IMR-90 (cell line): ENCODE results near the gene WNT11.

Experiments used
- BHLHE40 ChIP-seq: fragments of 150-350 bp; IDR thresholded peaks from 2 replicates; pipeline ENCODE4 v1.6.1; 2016; ENCODE audit warnings: mild to moderate bottlenecking, low read depth, low read length
- MAZ ChIP-seq: IDR thresholded peaks from 2 replicates; pipeline ENCODE4 v1.6.1; 2012; ENCODE audit warnings: low read depth, mild to moderate bottlenecking, low read length, improper control_type of control experiment, moderate library complexity, borderline replicate concordance
- MXI1 ChIP-seq: IDR thresholded peaks from 2 replicates; pipeline ENCODE4 v1.6.1; 2012; ENCODE audit warnings: low read depth, mild to moderate bottlenecking, low read length, moderate library complexity, borderline replicate concordance
- POLR2A ChIP-seq: IDR thresholded peaks from 2 replicates; pipeline ENCODE4 v1.6.1; 2012; ENCODE audit warnings: mild to moderate bottlenecking, low read depth, low read length
- RCOR1 ChIP-seq: IDR thresholded peaks from 2 replicates; pipeline ENCODE4 v1.6.1; 2012; ENCODE audit warnings: mild to moderate bottlenecking, low read length, improper control_type of control experiment; ENCODE audit not compliant: insufficient replicate concordance
- RFX5 ChIP-seq: IDR thresholded peaks from 2 replicates; pipeline ENCODE4 v1.8.0; 2012; ENCODE audit warnings: low read depth, mild to moderate bottlenecking, low read length, moderate library complexity
- SMC3 ChIP-seq: fragments of 150-350 bp; IDR thresholded peaks from 2 replicates; pipeline ENCODE4 v1.6.1; 2016; ENCODE audit warnings: low read depth, mild to moderate bottlenecking, antibody characterized with exemption, low read length, moderate library complexity
- USF2 ChIP-seq: fragments of 150-350 bp; IDR thresholded peaks from 2 replicates; pipeline ENCODE4 v1.6.1; 2017; ENCODE audit warnings: mild to moderate bottlenecking, antibody characterized with exemption, low read length, low read depth
- TF ChIP-seq, protein P1 (sequence below): conservative IDR thresholded peaks from 2 replicates; pipeline ENCODE4 v1.5.1; 2012; ENCODE audit warnings: mild to moderate bottlenecking, low read depth, low read length, improper control_type of control experiment
- TF ChIP-seq, protein P2 (sequence below): fragments of 150-350 bp; IDR thresholded peaks from 2 replicates; pipeline ENCODE4 v1.6.1; 2016; ENCODE audit warnings: low read depth, mild to moderate bottlenecking, low read length, moderate library complexity, borderline replicate concordance

- TF ChIP-seq, protein P1, sequence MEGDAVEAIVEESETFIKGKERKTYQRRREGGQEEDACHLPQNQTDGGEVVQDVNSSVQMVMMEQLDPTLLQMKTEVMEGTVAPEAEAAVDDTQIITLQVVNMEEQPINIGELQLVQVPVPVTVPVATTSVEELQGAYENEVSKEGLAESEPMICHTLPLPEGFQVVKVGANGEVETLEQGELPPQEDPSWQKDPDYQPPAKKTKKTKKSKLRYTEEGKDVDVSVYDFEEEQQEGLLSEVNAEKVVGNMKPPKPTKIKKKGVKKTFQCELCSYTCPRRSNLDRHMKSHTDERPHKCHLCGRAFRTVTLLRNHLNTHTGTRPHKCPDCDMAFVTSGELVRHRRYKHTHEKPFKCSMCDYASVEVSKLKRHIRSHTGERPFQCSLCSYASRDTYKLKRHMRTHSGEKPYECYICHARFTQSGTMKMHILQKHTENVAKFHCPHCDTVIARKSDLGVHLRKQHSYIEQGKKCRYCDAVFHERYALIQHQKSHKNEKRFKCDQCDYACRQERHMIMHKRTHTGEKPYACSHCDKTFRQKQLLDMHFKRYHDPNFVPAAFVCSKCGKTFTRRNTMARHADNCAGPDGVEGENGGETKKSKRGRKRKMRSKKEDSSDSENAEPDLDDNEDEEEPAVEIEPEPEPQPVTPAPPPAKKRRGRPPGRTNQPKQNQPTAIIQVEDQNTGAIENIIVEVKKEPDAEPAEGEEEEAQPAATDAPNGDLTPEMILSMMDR: no peak
- TF ChIP-seq POLR2A (no peak), SMC3 (no peak), MAZ (no peak), BHLHE40 (no peak), RFX5 (no peak), MXI1 (no peak), RCOR1 (no peak), USF2 (no peak)
- TF ChIP-seq, protein P2, sequence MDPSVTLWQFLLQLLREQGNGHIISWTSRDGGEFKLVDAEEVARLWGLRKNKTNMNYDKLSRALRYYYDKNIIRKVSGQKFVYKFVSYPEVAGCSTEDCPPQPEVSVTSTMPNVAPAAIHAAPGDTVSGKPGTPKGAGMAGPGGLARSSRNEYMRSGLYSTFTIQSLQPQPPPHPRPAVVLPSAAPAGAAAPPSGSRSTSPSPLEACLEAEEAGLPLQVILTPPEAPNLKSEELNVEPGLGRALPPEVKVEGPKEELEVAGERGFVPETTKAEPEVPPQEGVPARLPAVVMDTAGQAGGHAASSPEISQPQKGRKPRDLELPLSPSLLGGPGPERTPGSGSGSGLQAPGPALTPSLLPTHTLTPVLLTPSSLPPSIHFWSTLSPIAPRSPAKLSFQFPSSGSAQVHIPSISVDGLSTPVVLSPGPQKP: no peak
Observed at GRCh38 chr11:76242004-76242779, 35.9 kb upstream of the WNT11 start.
